SIG-M5 treated with dmso at 0.1 percent for 504 hours (cell line): ENCODE data around the gene PSAT1.

Experiments
- DNase-seq: peaks from one replicate; lab custom pipeline; 2025; ENCODE audit not compliant: unreplicated experiment; lab: John Stamatoyannopoulos, UW

PSAT1 gene

GRCh38 chr9:78365748-78366697 is 69.1 kb downstream of the PSAT1 start:
- peak; percentile 24 for DNase-seq

- DNase-seq: no peak
Measured at GRCh38 chr9:78366827-78367226, 69.9 kb downstream of the PSAT1 start.

DNA sequence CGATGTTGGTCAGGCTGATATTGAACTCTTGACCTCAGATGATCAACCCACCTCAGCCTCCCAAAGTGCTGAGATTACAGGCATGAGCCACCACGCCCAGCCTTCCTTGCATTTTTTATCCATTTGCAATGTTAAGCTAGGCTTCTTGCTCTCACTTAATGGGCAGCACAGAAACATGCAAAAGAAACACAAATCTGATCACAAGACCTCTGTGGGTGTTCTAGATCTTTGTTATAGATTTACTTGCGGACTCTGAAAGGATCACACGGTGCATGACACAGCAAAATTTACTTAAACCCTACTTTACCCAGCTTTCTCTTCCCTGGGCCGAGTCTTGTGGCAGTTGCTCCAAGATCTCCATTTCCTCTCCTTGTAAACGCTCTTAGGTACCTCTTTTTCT is 71.3 kb downstream of the PSAT1 start:
- DNase-seq: no peak

DNA sequence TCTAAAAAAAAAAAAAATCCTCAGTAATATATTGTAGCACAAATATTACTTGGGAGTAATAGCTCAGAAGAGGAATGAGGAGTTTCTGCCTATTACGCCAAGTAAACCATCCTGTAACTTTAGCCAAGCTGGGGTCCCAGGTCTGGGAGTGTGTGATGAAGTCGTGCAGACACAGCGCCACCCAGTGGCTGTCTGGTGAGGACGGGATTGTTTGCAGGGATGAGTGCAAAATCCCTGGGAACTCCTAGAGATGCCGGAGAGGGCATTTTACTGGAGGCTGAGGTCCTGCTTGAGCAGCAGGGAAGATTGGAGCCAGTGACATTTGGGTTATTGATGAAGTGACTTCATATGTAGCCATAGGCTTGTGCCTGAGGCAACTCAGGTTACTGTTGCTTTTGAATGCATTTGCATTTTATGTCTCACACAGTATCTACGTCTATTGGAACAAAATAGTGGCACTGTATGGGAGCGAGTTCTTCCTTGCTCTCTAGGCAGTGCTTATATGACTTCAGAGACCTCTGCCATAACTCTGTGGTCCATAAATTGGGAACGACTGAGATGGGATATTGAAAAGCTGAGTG is 72.8 kb downstream of the PSAT1 start:
- peak; percentile 16 for DNase-seq

DNA sequence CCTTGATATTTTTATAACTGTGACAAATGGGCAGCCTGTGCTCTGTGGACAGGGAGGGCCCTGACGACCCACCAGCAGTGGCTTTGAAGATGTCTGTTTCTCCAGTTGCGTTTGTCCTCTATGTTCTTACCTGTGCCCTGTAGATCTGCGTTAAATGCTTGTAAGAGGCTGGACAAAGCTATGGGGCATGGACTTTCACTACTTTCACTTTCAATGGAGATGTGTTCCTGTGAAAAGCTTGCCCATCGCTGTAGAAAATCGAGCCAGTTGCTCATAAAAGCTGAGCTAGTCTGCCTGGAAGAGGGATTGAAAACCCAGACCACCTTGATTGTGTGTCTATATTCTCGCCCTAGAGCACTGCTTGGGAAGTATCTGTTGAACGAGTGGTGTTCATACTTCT is 74.1 kb downstream of the PSAT1 start:
- DNase-seq: no peak

- DNase-seq: no peak
Measured at GRCh38 chr9:78371981-78372380, 75.1 kb downstream of the PSAT1 start.
